ENCODE measurements around the gene EML4. TPM values are rescaled to one million over a fixed set of nuclear protein-coding genes. Genes with fewer than 3 reads are reported as not detected.

Gene EML4
- total and polyA plus RNA-seq, 4 experiments from 2014 or later: 52.8 to 172 (median 140) TPM

- peak overlapping the region; percentile 74 to 92 (median 81) for H3K27ac Mint-ChIP-seq
- Histone ChIP-seq H3K27me3 (ENCODE audit: insufficient read depth, low read length) (no peaks in the 10 kb centered on the region), H3K4me3 (ENCODE audit: low read length in 2 of 2) (no peak overlapping the region), H3K27ac (ENCODE audit: low read depth, low read length) (no peak overlapping the region), H3K4me1 (ENCODE audit: insufficient read depth, low read length) (peaks cover 52% of the 10 kb centered on the region), H3K36me3 (ENCODE audit: insufficient read depth, low read length) (peaks cover 38% of the 10 kb centered on the region), H3K9me3 (ENCODE audit: control insufficient read depth in 1 of 2, low read length in 2 of 2) (no peaks in the 10 kb centered on the region)
- peaks cover 50 to 64% of the 10 kb centered on the region in 2 donors for H3K36me3 Mint-ChIP-seq
- POLR2A ChIA-PET (ENCODE audit: partially characterized antibody): interaction anchor here (0.8 to 1.1 kb wide), 2 partner anchors 12 to 185 kb away, joined by 3 to 4 read pairs; no protein-coding TSS in a partner anchor
- H3K27me3 Mint-ChIP-seq: no peaks in the 10 kb centered on the region
- intact Hi-C loops (cut with micrococcal nuclease): no loop called here
- no peaks in the 10 kb centered on the region for H3K9me3 Mint-ChIP-seq
- CTCF ChIA-PET (ENCODE audit: partially characterized antibody): interaction anchor here (1.0 kb wide), 1 partner anchor 79 kb away, joined by 3 read pairs; no protein-coding TSS in a partner anchor
- H3K4me3 Mint-ChIP-seq: peak overlapping the region in 5 of 8 donors; percentile 28 to 67 (median 64)
- DNase-seq: no peak
- peaks cover 33 to 67% (median 49%) of the 10 kb centered on the region in 4 donors for H3K4me1 Mint-ChIP-seq
Measured at GRCh38 chr2:42317486-42317885, 148.3 kb downstream of the EML4 start.

DNA sequence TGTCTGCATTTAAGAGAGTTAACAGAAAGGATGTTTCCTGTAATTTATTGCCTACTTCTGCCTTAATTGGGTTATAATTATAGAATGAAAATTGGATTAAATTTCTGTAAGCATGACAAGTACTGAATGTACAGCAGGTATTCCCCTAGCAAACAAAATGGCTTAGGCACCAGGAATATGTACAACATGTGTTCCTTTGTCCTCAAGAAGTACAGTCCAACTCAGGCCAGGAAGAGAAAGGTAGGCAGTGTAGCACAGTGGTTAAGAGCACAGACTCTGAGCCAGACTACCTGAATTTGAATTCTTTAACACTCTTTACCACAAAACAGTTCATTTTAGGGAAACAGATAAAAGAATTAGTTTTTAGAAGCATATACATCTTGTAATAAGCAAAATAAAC is 148.8 kb downstream of the EML4 start:
- H3K27ac ChIP-seq (ENCODE audit: low read depth, low read length): no peak overlapping the region
- no peaks in the 10 kb centered on the region for H3K27me3 ChIP-seq (ENCODE audit: insufficient read depth, low read length)
- H3K9me3 Mint-ChIP-seq: no peaks in the 10 kb centered on the region
- peaks cover 37 to 71% (median 52%) of the 10 kb centered on the region in 4 donors for H3K4me1 Mint-ChIP-seq
- peak overlapping the region; percentile 74 to 92 (median 81) for H3K27ac Mint-ChIP-seq
- H3K4me3 Mint-ChIP-seq: peak overlapping the region in 5 of 8 donors; percentile 28 to 67 (median 64)
- CTCF ChIA-PET (ENCODE audit: partially characterized antibody): interaction anchor here (1.0 kb wide), 1 partner anchor 80 kb away, joined by 3 read pairs; no protein-coding TSS in a partner anchor
- no peaks in the 10 kb centered on the region for H3K27me3 Mint-ChIP-seq
- no peaks in the 10 kb centered on the region for H3K9me3 ChIP-seq (ENCODE audit: control insufficient read depth in 1 of 2, low read length in 2 of 2)
- peaks cover 55% of the 10 kb centered on the region for H3K4me1 ChIP-seq (ENCODE audit: insufficient read depth, low read length)
- no peak overlapping the region for H3K4me3 ChIP-seq (ENCODE audit: low read length in 2 of 2)
- POLR2A ChIA-PET (ENCODE audit: partially characterized antibody): interaction anchor here (0.8 to 1.1 kb wide), 2 partner anchors 12 to 185 kb away, joined by 3 to 4 read pairs; no protein-coding TSS in a partner anchor
- H3K36me3 ChIP-seq (ENCODE audit: insufficient read depth, low read length): peaks cover 42% of the 10 kb centered on the region
- intact Hi-C loops (cut with micrococcal nuclease): no loop called here
- H3K36me3 Mint-ChIP-seq: peaks cover 50 to 66% of the 10 kb centered on the region in 2 donors
- no peak for DNase-seq

- H3K36me3 ChIP-seq (ENCODE audit: insufficient read depth, low read length): peaks cover 48% of the 10 kb centered on the region
- intact Hi-C loops (cut with micrococcal nuclease): no loop called here
- CTCF ChIA-PET (ENCODE audit: partially characterized antibody): interaction anchor here (1.3 kb wide), 1 partner anchor 9 kb away, joined by 6 read pairs; no protein-coding TSS in a partner anchor
Measured at GRCh38 chr2:42319265-42319664, 150.1 kb downstream of the EML4 start.

DNA sequence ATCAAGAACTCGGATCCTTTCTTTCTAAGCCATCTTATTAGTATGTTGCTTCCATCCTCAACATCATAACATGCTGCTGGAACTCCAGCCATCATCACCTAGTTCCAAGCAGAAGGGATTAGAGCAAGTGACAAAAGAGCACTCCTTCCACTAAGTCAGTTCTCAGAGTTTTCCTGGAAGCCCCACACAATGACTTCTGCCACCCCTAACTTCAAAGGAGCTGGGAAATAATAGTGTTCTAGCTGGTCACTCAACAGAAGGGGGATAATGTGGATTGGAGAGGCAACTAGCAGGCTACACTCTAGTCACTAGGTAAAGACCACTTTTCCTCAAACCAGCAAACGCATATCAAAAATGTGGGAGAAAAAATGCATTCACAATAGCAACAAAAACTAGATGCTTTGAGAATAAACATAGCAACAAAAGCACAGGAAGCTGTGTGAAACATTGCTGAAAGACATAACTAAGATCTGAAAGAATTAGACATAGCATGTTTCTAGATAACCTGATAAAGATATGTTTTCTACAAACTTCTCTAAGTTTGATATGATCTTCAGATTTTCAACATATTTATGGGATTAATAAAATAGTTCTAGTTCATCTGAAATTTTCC is 152.4 kb downstream of the EML4 start:
- peak overlapping the region in 5 of 8 donors; percentile 22 to 70 (median 55) for H3K4me3 Mint-ChIP-seq
- ChIA-PET POLR2A (ENCODE audit: partially characterized antibody) (interaction anchor here (0.7 to 1.7 kb wide), 5 partner anchors 9 to 216 kb away, joined by 3 to 5 read pairs (median 4); partner anchors contain the start of gene COX7A2L), CTCF (ENCODE audit: partially characterized antibody) (interaction anchor here (1.5 kb wide), 1 partner anchor 75 kb away, joined by 3 read pairs; no protein-coding TSS in a partner anchor)
- H3K27ac ChIP-seq (ENCODE audit: low read depth, low read length): no peak overlapping the region
- H3K4me1 ChIP-seq (ENCODE audit: insufficient read depth, low read length): peaks cover 50% of the 10 kb centered on the region
- intact Hi-C loops (cut with micrococcal nuclease): no loop called here
- H3K27ac Mint-ChIP-seq: peak overlapping the region; percentile 78 to 96 (median 90)
- peaks cover 36 to 61% of the 10 kb centered on the region in 2 donors for H3K36me3 Mint-ChIP-seq
- no peaks in the 10 kb centered on the region for H3K27me3 ChIP-seq (ENCODE audit: insufficient read depth, low read length)
- H3K9me3 Mint-ChIP-seq: no peaks in the 10 kb centered on the region
- no peaks in the 10 kb centered on the region for H3K27me3 Mint-ChIP-seq
- no peaks in the 10 kb centered on the region for H3K9me3 ChIP-seq (ENCODE audit: control insufficient read depth in 1 of 2, low read length in 2 of 2)
- peaks cover 29 to 60% (median 39%) of the 10 kb centered on the region in 4 donors for H3K4me1 Mint-ChIP-seq
- H3K36me3 ChIP-seq (ENCODE audit: insufficient read depth, low read length): peaks cover 47% of the 10 kb centered on the region
- H3K4me3 ChIP-seq (ENCODE audit: low read length in 2 of 2): no peak overlapping the region
- DNase-seq: peak in 3 of 5 donors; percentile 27 to 41 (median 34)

More at GRCh38 chr2:42319265-42319664, 150.1 kb downstream of the EML4 start:
- peaks cover 50 to 64% of the 10 kb centered on the region in 2 donors for H3K36me3 Mint-ChIP-seq
- Histone ChIP-seq H3K4me1 (ENCODE audit: insufficient read depth, low read length) (peaks cover 55% of the 10 kb centered on the region), H3K27me3 (ENCODE audit: insufficient read depth, low read length) (no peaks in the 10 kb centered on the region), H3K9me3 (ENCODE audit: control insufficient read depth in 1 of 2, low read length in 2 of 2) (no peaks in the 10 kb centered on the region), H3K4me3 (ENCODE audit: low read length in 2 of 2) (no peak overlapping the region), H3K27ac (ENCODE audit: low read depth, low read length) (no peak overlapping the region)
- H3K27me3 Mint-ChIP-seq: no peaks in the 10 kb centered on the region
- peak overlapping the region in 4 of 7 donors; percentile 2 to 47 (median 24) for H3K27ac Mint-ChIP-seq
- no peaks in the 10 kb centered on the region for H3K9me3 Mint-ChIP-seq
- peaks cover 37 to 73% (median 52%) of the 10 kb centered on the region in 4 donors for H3K4me1 Mint-ChIP-seq
- no peak for DNase-seq
- no peak overlapping the region for H3K4me3 Mint-ChIP-seq
- POLR2A ChIA-PET (ENCODE audit: partially characterized antibody): interaction anchor here (1.2 to 1.3 kb wide), 2 partner anchors 10 to 24 kb away, joined by 4 to 5 read pairs; no protein-coding TSS in a partner anchor

GRCh38 chr2:42324244-42324643 is 155.1 kb downstream of the EML4 start:
- no peaks in the 10 kb centered on the region for H3K9me3 Mint-ChIP-seq
- H3K27me3 Mint-ChIP-seq: no peaks in the 10 kb centered on the region
- intact Hi-C loops (cut with micrococcal nuclease): no loop called here
- Histone ChIP-seq H3K4me3 (ENCODE audit: low read length in 2 of 2) (no peak overlapping the region), H3K4me1 (ENCODE audit: insufficient read depth, low read length) (peaks cover 28% of the 10 kb centered on the region), H3K36me3 (ENCODE audit: insufficient read depth, low read length) (peaks cover 53% of the 10 kb centered on the region), H3K27ac (ENCODE audit: low read depth, low read length) (no peak overlapping the region), H3K27me3 (ENCODE audit: insufficient read depth, low read length) (no peaks in the 10 kb centered on the region), H3K9me3 (ENCODE audit: control insufficient read depth in 1 of 2, low read length in 2 of 2) (no peaks in the 10 kb centered on the region)
- no peak overlapping the region for H3K4me3 Mint-ChIP-seq
- H3K27ac Mint-ChIP-seq: peak overlapping the region in 6 of 7 donors; percentile 15 to 79 (median 48)
- H3K4me1 Mint-ChIP-seq: peaks cover 17 to 37% (median 23%) of the 10 kb centered on the region in 4 donors
- DNase-seq: no peak
- ChIA-PET POLR2A (ENCODE audit: partially characterized antibody) (interaction anchor here (0.6 kb wide), 2 partner anchors 83 to 99 kb away, joined by 3 to 4 read pairs; no protein-coding TSS in a partner anchor), CTCF (ENCODE audit: partially characterized antibody) (interaction anchor here (0.9 to 1.3 kb wide), 3 partner anchors 18 to 238 kb away, joined by 3 to 5 read pairs (median 5); no protein-coding TSS in a partner anchor)
- H3K36me3 Mint-ChIP-seq: peaks cover 29 to 61% of the 10 kb centered on the region in 2 donors

DNA sequence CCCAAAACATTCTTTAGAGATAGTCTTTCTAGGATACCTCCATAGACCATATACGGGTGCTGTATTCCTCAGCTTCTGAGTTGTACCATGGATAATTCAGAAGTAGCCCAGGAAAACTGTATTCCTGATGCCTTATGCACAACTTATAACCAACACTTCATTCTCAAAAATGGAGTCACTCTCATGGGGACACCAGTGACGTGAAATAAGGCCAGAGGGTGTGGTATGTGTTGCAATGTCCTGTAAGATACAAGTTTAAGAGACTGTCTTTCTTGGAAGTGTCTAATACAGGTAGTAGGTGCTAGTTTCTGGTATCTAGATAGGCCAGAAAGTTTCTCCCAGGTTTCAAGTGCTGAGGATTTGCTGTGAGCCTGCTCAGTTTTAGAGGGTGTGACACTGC is 155.8 kb downstream of the EML4 start:
- Histone ChIP-seq H3K27ac (ENCODE audit: low read depth, low read length) (no peak overlapping the region), H3K36me3 (ENCODE audit: insufficient read depth, low read length) (peaks cover 55% of the 10 kb centered on the region), H3K4me3 (ENCODE audit: low read length in 2 of 2) (no peak overlapping the region), H3K27me3 (ENCODE audit: insufficient read depth, low read length) (no peaks in the 10 kb centered on the region), H3K4me1 (ENCODE audit: insufficient read depth, low read length) (peaks cover 28% of the 10 kb centered on the region), H3K9me3 (ENCODE audit: control insufficient read depth in 1 of 2, low read length in 2 of 2) (no peaks in the 10 kb centered on the region)
- CTCF ChIA-PET (ENCODE audit: partially characterized antibody): interaction anchor here (0.8 to 2.5 kb wide), 3 partner anchors 229 to 455 kb away, joined by 3 to 14 read pairs (median 5); no protein-coding TSS in a partner anchor
- Mint-ChIP-seq H3K9me3 (no peaks in the 10 kb centered on the region), H3K4me1 (peaks cover 17 to 36% (median 23%) of the 10 kb centered on the region in 4 donors), H3K36me3 (peaks cover 33 to 66% of the 10 kb centered on the region in 2 donors), H3K27me3 (no peaks in the 10 kb centered on the region), H3K27ac (peak overlapping the region in 4 of 7 donors; percentile 49 to 85 (median 74)), H3K4me3 (no peak overlapping the region)
- DNase-seq: no peak
- intact Hi-C loops (cut with micrococcal nuclease): loop anchor here (5.0 kb wide), 1 partner anchor 38 kb away; no protein-coding TSS in a partner anchor
- POLR2A ChIA-PET (ENCODE audit: partially characterized antibody): no interaction called here
